Right lung (tissue), 10 donors: Measurements from ENCODE around the gene CYLC1. TPM values are rescaled to one million over a fixed set of nuclear protein-coding genes. Genes with fewer than 3 reads are reported as not detected.

Source experiments
- DNase-seq, 2 donors: peaks; one replicate each; pipeline ENCODE4 v3.0.0-alpha.2; 2013
- long read RNA-seq, 8 donors: transcript quantifications; one replicate each; lab custom pipeline, GENCODE V29; 2026
- polyA plus RNA-seq, 5 donors: library from polyadenylated mRNA; unstranded; fragments of 120-200 nt; gene quantifications; one replicate each; pipeline versions ENCODE4 v1.2.1 to v1.2.3, GENCODE V29; 2013; ENCODE audit warnings: inconsistent platforms in 1 of 5, low replicate concordance in 1 of 5; ENCODE audit not compliant: insufficient read length in 5 of 5, insufficient read depth in 1 of 5

The CYLC1 gene, protein sequence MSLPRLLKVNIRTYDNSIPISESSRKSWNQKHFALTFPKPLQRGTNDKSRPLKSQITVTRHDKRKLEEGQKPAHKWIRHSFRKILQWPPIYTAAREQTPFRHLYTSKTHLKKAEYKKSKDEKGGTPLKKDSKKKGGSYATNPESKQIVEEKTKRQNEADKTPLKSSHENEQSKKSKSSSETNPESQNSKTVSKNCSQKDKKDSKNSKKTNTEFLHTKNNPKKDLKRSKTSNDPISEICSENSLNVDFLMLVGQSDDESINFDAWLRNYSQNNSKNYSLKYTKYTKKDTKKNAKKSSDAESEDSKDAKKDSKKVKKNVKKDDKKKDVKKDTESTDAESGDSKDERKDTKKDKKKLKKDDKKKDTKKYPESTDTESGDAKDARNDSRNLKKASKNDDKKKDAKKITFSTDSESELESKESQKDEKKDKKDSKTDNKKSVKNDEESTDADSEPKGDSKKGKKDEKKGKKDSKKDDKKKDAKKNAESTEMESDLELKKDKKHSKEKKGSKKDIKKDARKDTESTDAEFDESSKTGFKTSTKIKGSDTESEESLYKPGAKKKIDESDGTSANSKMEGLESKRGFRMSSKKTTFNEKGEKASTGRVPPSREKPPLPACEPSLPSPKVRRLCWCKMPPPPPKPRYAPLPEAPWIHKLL
- polyA plus RNA-seq, result not detected
- long read RNA-seq, donor 1, result 0 reads
- long read RNA-seq, donor 2, result 0 reads
- long read RNA-seq, donor 3, result 0 reads
- long read RNA-seq, donor 4, result 0 reads
- long read RNA-seq, donor 5, result 0 reads
- long read RNA-seq, donor 6, result 0 reads
- long read RNA-seq, donor 7, result 0 reads
- long read RNA-seq, donor 8, result 0 reads

- DNase-seq, result no peak
Measured at GRCh38 chrX:83860846-83861245, at the start of gene CYLC1. CYLC1 (plus strand) TSS chrX:83861146; CDS start chrX:83861183, 37 bp downstream.

- DNase-seq, result no peak
Measured at GRCh38 chrX:83819304-83819703, 41.6 kb upstream of the CYLC1 start.

- no peak for DNase-seq
Measured at GRCh38 chrX:83829874-83830273, 31.1 kb upstream of the CYLC1 start.

DNA sequence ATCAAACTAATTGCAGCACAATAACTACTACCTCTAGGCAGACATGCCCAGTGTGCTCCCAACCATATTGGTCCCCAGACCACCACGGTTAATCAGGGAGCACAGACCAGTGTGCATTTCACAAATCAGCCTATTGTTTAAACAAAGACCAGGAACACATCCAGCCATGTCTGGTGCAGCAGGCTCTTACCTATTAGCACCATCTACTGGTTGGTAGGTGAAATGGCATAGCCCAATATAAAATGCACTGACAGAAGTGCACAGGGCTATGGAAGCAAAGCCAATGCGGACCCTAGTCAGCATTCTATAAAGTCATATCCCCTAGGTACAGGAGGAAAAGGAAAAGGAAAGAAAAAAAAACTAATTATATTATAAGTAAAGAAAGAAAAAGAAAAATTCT, 15.5 kb upstream of the CYLC1 start:
- no peak for DNase-seq

GRCh38 chrX:83847339-83847738, 13.6 kb upstream of the CYLC1 start:
- DNase-seq, result no peak

- no peak for DNase-seq
Measured at GRCh38 chrX:83888585-83888984, 27.6 kb downstream of the CYLC1 start.

DNA sequence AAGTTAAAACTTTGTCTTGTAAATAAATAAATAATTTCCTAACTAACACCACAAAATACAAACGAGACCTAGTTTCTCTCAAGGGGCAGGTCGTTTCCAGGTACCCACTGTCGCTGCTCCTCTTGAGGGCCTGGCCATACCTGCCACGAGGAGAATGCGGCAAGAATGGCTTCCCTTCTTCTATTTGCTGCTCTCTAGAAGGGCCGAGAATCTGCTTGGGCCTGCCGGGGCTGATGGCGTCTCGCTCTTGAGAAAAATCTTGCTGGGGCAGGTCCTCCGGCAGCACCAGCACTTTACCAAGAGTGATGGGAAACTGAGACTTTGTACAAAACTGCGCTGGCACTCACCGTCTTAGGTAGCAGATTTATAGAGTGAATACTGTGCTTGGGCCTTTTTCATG, 31.5 kb downstream of the CYLC1 start:
- DNase-seq, result no peak

DNA sequence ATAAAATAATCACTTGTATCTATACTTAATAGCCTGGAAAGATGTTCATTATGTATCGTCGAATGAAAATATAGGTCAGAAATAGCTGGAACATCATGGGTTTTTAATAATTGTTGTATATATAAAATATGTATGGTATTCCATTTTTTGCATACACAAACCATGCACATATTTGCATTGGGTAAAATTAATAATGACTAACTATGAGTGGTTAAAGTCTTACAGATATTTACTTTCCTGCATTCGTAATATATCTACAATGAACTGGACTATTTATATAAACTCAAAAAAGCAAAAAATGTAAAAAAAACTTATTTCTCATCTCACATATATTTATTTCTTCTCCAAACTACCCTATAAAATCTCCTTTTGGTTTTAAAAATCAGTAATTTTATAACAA, 46.0 kb downstream of the CYLC1 start:
- DNase-seq, result no peak

DNA sequence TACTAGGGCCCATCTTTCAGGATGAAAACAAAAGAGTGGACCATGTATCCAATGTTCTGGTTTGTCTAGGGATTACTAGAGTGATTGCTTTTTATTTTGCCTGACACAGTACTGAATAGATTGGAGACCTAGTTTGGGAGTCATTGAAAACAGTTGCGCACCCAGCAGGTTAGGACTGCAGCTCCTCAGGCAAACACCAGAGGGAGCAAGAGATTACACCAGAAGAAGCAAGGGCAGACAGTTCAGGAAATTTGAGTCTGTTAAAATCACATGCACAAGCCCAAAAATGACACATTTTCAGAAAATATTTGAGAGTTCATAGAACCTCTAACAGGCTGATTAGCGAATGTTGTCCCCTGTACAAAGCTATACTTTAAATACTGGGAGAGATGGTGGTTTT, 55.6 kb downstream of the CYLC1 start:
- no peak for DNase-seq

- no peak for DNase-seq
Measured at GRCh38 chrX:83934220-83934619, 73.3 kb downstream of the CYLC1 start.
